Activated CD4-positive, CD25-positive, alpha-beta regulatory T cell treated with anti-CD3 and anti-CD28 coated beads, Interleukin-2, amount 50 U/mL, for 72 hours (primary cell): ENCODE data around the gene WNT7B.

ENCODE experiments used
- DNase-seq: peaks from one replicate; pipeline ENCODE4 v3.0.0; 2021

Gene WNT7B

GRCh38 chr22:45903355-45904135, 73.4 kb downstream of the WNT7B start:
- no peak for DNase-seq

DNA sequence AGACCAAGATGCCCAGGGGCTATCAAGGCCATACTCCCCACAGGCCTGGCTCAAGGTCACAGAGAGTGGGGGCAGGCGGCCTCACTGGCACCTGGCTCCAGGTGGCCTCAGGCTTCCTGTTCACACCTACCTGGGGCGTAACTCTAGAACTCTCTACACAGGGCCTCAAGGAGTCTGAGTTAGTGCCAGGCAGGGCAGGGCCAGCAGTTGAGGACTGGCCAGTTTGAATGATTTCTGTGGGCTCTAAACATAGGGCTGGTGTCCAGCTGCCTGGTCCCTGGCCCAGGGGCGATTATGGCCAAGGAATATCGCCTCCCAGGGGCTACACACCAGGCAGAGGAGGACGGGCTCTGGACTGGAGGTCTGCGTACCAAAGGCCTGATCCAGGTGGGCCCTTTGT, 79.2 kb downstream of the WNT7B start:
- no peak for DNase-seq

DNA sequence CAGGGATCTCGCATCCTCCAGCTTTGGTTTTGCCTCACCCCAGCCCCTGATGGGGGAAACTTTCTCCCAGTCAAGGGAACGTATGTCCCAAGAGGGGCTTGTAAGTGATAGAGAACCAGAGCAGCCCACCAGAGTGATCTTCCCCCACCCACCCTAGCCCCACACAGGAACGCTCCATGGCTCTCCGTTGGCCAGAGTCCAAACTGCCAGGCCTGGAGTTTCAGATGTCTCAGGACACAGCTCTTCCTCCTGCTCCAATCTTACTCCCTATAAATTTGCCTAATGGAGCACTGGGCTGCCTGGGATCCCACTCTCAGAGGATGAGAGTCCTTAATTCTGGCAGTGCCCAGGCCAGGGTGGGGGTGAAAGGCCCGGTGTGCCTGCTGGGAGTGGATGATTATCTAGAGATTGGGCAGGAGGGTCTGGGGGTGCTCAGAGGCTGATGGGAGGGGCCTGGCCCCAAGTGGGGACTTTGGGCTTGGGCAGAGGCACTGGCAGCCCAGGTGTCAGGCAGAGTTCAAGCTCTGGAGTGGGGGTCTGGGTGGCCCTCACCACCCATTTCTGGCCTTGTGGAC, 79.9 kb downstream of the WNT7B start:
- DNase-seq = no peak

- no peak for DNase-seq
These were observed 80.6 kb downstream of the WNT7B start for GRCh38 chr22:45896153-45896951.

DNA sequence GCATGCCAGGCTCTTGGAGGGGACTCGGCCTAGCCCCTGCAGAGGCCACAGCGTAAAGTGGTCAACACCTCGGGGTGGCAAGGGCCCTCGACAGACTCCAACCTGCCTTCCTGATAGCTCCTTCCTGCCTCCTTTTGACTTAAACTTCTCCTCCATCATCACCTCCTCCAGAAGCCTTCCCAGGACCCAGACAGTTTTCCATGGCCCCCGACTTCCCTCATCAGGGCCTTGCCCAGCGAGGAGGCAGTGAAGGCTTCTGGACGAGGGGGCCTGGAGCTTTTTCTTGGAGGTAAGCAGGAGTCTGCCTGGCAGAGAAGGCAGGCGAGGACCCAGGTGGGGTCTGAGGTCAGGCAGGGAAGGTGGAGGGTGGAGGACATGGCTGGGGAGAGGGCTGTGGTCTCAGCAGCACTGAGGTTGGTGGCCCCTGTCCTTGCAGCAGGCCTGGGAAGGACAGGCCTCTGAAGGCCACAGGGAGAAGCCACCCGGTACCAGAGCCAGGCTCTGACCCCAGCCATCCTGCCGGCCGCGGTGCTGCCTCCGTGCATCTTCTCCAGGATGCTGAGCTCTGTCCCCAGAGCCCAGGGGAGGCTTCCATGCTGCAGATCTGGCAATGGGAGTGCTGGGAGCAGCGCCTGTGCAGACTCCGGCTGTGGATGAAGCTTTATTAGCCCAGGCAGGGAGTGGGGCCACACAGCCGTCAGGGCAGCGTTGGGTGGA, 81.4 kb downstream of the WNT7B start:
- no peak for DNase-seq

GRCh38 chr22:45893516-45893915, 83.4 kb downstream of the WNT7B start:
- no peak for DNase-seq

DNA sequence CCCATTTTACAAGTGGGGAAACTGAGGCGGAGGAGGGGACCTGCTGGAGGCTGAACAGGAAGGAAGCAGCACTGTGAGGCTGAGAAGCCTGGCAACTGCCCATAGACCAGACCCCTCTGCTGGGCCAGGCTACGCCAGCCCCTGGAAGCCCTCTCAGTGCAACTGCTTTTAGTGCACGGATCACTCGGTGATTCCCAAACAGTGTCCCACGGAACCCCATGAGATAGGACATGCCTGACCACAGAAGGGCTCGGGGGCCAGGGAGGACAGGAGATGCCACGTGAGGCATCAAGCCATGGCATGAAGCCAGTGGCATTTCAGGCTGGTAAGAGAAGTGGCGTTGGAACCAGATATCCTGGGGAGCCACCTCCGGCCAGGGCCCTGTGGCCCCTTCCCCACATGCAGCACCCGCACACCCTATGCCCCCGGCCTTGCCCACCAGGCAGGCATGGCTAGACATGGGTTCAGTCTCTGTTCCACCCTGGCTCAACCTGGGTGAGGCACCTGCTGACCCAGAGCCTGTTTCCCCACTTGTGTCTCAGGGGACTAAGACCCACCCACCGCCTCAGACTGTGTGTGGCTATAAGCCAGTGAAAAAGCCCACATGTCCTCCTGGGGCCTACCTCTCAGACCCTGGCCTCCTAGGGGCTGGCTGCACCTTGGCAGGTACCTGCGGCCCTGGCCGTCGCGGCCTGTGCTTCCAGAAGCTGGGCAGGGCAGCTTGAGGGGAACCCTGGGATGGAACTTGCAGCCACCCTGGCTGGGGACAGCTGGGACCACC, 84.1 kb downstream of the WNT7B start:
- DNase-seq = no peak

DNA sequence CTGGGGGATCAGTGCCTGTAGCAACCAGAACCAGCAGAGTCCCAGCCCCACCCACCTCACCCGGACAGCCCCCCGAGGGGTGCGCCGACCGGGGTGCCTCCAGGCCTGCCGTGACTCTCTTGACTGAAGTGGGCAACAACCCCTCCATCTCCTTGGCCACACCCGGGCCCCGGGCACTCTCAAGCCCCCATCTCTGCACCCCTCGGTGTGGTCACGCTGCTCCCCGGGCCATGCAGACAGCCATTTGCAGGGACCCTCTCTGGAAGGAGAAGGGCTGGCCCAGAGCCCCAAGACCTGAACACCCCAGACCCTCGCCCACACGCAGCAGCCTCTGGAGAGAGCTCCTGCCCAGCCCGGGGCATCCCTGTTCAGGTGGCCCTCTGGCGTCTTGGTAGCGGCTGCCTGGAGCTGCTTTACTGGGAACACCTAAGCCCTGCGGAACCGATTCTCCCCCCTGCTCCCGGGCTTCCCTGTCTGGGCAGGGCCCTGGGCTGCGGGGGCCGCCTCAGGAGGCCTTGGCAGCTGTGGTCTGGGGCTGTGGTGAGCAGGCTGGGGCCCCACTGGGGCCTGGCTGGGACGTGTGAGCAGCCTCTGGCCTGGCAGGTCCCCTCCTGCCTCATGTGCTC, 84.9 kb downstream of the WNT7B start:
- DNase-seq = no peak

DNA sequence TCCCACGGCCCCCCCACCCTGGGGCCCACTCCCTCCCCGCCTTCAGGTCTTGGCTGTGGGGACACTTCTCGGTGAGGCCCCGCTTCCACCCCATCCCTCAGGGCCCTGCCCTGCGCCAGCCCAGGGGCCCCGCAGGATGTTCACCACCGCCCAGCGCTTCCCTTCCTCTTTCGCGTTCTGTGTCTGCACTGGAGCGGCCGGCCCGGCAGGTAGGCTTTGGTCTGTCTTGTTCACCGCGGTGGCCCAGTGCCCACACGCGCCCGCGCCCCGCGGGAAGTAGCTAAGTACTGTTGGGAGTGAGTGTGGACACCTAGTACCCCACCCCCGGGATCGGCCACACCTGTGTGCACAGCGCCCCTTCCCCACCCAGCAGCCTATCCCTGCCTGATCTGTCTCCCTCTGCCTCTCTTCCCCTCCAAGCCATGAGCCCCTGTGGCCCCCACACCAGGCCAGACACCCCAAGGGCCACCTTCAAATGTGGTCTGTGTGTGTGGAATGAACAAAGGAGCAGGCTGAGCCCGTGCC, 85.4 kb downstream of the WNT7B start:
- no peak for DNase-seq

- DNase-seq = no peak
These were observed 85.9 kb downstream of the WNT7B start for GRCh38 chr22:45891021-45891421.

GRCh38 chr22:45890351-45890635, 86.7 kb downstream of the WNT7B start:
- no peak for DNase-seq

GRCh38 chr22:45889539-45890350, 87.2 kb downstream of the WNT7B start:
- no peak for DNase-seq

DNA sequence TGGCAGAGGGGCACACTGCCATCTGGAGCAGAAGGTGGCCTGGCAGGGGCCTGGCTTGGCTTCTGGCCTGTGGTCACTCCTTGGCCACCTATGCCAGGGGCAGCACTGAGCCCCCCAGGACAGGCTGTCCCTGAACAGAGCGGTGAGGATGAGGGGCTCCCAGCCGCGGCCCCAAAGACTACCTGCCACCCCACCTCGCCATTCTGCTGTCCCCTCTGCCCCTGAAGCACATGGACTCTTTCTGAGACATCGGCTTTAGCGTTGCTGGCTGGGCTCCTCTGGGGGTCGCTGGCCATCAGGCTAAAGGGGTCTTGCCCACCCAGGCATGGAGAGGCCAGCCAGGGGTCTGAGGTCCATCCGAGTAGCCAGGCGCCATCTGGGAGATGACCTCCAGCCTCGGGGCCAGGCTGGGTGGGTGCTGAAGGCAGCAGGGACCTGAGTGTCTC, 87.8 kb downstream of the WNT7B start:
- no peak for DNase-seq

GRCh38 chr22:45888221-45889092, 88.5 kb downstream of the WNT7B start:
- DNase-seq = no peak

DNA sequence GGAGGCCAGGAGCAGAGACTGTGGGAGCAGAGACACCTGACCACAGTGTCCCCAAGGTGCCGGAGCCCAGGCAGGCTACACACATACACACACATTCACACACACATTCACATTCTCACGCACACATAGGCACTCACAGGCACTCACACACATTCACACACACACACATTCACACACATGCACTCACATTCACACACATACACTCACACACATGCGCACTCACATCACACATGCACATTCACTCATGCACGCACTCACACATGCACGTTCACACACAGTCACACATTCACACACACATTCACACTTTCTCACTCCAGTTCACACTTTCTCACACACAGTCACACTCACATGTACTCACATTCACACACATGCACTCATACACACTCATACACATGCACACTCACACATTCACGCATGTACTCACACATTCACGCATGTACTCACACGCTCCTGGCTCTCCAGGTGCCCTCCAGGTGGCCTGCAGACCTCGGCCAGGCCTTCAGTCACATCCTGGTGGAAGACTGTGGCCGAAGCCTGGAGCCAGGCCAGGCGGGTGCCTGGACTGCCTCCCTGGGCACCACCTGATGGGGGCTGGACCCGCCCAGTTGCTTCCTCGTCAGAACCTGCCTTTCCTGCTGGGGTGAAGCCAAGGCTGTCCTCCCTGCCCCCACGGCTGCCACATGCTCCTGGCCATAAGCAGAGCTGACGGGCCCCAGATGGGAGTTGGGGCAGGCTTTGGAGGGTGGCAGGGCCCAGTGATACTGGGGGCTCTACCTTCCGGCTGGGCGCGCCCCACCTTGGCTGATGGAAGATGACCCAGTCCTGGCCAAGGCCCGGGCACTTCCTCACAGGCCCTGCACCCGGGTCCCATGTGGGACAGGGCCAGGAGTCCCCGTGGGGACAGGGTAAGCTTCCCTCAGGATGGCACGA, 89.5 kb downstream of the WNT7B start:
- DNase-seq = no peak

GRCh38 chr22:45886540-45886939, 90.4 kb downstream of the WNT7B start:
- no peak for DNase-seq

- no peak for DNase-seq
These were observed 91.0 kb downstream of the WNT7B start for GRCh38 chr22:45885941-45886395.

DNA sequence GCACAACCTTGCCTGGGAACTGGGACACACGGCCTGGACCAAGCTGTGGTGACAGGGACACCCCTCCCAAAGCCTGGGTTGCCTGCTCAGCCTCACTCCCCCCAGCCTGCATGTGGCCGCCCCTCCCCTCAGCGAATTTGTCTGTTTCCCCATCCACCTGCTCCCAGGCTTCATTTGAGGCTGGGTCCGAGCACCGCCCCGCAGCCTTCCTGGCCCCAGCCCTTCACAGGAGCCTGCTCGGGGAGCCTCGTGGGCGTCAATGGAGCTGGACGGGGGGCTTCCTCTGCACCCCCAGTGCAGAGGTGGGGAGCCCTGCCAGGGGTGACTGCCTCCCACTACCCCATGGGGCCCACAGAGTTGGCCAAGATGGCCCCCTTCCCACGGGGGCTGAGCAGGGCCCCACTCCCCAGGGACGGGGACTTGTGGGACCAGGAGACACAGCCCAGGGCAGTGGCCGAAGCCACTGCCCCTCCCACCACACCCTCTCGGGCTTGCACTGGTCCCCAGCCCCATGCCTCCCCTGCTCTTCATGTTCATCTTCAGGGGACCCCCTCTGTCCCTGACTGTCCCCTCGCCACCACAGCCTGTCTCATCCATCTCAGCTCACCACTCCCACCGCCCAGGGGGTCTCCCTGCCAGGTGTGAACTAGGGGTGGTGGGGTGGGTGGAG, 91.7 kb downstream of the WNT7B start:
- no peak for DNase-seq
